ACHN (cell line): ENCODE results near the gene BDNF.
"Not testable (repeated sequence)": the region's sequence is repeated elsewhere in the genome, so short reads cannot be mapped to it uniquely, and the experiment has no call there.

ENCODE experiments used
- DNase-seq: peaks from one replicate; pipeline ENCODE4 v3.0.0-alpha.2; 2015
- in situ Hi-C: cut with HindIII; loops from 2 replicates; pipeline ENCODE4 v1.10.0; 2017; ENCODE audit warnings: low sequenced_read_pairs, low pct_ligation_motif_present, low pct_unique_long_range_greater_than_20kb

BDNF gene

DNA sequence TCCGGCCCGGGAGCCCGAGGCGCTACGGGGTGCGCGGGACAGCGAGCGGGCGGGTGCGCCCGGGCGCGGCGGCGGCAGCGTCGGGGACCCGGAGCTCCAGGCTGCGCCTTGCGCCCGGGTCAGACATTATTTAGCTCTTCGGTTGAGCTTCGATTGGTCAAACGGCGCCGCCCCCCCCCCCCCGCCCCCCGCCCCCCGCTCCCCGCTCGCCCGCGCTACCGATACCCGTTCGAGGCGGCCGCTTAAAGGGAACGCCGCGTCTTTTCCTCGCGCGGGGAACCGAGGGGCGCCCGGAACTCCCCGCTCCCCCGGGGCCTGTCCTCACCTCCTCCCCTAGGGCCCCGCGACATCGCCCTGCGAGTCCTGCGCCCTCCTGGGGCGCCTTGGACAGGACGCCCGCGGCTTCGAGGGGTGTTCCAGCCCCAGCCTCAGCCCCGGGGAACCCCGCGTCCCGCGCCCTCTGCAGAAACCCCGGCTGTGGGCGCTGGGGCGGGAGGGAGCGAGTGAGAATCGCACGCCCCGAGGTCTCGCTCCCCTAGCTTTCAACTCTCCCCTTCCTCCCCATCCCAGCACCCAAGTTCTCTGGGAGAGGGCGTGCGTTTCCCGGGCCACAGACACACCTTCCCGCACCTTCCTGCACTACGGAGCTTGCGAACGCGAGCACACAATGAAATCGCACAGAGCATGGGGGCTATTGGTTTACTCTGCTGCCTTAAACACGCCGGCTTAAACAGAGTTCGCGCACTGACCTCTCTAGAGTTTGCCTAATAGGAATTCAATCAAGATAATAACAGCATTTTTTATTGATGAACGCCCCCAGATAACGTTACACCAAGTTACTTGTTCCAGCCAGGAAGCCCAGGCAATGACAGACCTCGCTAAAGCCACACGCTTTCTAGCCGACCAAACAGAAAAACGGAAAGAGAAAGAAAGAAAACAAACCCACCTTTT lies at the start of gene BDNF:
BDNF (minus strand) TSS at position 105 of the 951 bp plus-strand sequence. CDS start 41,891 bp downstream, outside the sequence.
- DNase-seq = peak; percentile 63
- in situ Hi-C loops = no loop called here

DNA sequence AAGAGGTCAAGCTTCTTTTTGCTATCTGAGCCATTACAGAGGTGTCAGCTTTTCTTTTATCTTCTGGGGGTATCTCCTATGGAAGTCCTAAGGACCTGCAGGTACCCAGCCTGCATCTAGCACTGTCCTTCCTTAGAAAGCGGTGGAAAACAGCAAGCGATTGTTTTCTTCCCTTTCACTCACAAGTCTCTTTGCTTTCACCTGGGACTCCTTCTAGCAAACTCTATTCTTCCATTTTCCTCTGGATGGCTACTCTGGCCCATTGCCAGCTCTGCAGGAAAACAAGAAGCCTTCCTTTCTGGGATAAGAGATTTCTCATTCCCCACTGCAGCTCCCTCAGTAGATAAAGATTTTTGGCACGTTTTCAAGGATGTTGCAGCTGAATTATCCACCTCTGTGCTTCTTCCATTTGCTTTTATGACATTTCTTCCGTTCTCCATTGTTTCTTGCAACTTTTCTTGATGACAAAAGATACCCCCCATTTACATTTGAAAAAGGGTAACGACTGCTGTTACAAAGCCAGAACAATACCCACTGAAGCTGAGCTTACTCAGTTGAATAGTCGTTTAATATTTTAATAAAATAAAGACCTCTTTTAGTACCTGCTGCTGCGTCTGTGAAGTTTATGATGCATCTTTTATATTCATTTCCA lies 40.2 kb upstream of the BDNF start:
- no peak for DNase-seq
- in situ Hi-C loops = no loop called here

DNA sequence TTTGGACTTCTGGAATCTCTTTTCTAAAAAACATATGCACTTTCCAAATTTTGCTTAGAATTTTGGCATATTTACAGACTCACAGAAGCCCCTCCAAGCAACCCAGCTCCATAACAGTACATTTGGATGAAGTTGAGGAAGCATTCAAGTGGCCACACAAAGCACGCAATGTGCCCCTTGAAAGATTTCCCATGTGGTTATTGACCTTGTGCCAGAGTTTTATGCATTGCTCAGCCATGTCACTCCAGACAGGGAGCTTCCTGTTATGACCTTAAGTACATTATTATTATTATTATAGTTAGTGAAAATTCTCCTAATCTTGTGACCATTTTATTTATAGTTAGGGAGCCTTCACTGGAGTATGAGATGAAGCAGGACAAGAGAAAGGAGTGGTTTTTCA lies 35.0 kb upstream of the BDNF start:
- DNase-seq = no peak
- in situ Hi-C loops = no loop called here

DNA sequence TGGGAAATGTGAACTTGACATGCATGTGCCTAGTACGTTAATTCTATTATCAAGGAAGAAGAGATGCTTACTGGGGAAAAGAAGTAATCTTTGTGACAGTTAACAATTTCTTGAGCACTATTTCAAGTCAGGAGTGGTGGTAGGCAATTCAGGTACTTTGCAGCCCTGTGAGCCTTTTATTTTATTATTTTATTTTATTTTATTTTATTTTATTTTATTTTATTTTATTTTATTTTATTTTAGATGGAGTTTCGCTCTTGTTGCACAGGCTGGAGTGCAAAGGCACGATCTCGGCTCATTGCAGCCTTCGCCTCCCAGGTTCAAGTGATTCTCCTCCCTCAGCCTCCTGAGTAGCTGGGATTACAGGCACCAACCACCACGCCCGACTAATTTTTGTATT lies 31.5 kb upstream of the BDNF start:
- in situ Hi-C loops, DNase-seq: not testable (repeated sequence)

DNA sequence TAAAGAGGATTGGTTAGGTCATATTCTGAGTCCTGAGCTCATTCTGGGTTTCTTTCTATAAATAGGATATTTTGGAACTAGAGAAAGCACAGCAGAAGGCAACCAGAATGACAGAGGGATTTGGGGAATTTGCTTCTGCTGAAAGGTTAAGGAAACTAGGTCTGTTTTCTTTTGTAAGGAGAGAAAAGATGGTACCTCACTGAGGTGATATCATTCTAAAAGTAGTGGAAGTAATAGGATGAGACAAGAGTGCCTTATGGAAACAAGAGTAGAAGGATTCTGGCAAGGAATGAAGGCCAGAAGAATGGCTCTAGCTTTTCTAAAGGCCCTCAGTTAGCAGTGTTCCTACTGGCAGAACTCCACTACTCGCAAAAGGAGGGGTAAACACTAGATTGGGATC lies 26.7 kb upstream of the BDNF start:
- DNase-seq = no peak
- in situ Hi-C loops = no loop called here

DNA sequence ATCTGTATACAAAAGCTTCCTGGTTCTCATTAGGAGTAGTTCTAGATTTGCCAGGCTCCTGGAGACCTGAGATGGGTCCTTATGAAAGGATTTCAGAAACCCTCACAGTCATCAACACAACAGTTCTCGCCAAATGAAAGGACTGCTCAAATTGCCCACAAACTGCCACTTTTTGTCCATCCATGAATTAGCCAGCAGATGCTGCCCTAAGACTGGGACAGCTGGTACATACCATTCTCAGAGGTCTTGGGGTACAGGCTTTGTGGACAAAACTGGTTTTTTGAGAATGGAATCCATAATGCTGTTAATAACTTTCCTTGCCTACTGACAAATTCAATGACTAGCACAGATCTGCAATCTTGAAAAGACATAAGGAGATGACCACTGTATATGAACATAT lies 23.4 kb upstream of the BDNF start:
- in situ Hi-C loops = no loop called here
- peak; percentile 28 for DNase-seq

DNA sequence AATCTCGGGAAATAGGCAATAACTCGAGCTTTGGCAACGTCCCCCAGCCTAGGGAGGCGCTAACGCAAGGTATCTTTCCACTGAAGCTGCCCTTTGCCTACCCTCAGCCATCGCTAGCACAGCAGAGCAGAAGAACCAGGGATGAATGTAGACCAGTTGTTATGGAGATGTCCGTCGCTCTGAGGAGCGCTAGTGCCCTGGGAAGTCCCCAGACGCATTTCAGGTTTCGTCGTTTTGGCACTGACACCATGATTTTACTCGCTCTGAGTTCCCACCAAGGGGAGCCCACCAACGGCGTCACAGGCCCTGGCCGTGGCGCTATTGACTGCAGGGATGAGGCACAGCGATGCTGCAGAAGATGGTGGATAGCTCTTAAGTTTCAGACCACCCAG lies 22.7 kb upstream of the BDNF start:
- in situ Hi-C loops = no loop called here
- DNase-seq = peak; percentile 40

DNA sequence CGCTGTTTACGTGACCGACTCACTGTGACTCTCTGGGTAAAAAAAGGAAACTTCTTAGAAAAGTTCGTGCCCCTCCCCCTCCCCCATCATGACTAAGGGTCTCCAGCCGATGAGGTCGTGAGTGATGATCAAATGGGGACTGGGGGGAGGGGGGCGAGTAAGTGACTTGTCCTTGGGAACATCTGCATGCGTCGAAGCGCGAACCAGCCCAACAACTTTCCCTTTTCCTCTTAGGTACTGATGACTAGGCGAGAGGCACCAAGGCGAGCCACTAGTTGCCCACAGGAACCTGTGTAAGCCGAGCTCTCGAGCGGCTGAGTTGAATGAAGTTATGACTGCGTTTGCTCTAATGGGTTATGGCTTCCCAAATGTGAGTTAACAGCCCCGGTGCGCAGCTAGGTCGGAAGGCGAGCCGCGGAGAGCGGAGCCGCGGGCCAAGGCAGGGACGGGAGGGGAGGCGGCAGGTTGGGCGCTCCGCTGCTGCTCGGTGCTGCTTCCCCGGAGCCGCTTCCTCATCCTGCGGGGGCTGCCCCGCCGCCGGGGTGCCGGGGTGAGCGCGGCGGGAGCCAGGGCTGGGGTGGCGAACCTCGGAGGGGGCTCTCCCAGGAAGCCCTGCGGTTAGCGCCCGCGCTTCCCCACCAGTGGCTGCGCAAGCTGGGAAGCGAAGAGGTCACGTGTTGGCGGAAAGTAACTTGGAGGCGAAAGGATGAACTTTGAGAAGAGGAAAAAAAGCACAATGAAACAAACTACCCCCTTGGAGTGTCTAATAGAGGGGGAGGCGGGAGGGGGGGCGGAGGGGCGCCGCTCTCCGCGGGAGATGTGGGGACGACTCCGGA lies 22.1 kb upstream of the BDNF start:
- in situ Hi-C loops = no loop called here
- peak; percentile 57 for DNase-seq

DNA sequence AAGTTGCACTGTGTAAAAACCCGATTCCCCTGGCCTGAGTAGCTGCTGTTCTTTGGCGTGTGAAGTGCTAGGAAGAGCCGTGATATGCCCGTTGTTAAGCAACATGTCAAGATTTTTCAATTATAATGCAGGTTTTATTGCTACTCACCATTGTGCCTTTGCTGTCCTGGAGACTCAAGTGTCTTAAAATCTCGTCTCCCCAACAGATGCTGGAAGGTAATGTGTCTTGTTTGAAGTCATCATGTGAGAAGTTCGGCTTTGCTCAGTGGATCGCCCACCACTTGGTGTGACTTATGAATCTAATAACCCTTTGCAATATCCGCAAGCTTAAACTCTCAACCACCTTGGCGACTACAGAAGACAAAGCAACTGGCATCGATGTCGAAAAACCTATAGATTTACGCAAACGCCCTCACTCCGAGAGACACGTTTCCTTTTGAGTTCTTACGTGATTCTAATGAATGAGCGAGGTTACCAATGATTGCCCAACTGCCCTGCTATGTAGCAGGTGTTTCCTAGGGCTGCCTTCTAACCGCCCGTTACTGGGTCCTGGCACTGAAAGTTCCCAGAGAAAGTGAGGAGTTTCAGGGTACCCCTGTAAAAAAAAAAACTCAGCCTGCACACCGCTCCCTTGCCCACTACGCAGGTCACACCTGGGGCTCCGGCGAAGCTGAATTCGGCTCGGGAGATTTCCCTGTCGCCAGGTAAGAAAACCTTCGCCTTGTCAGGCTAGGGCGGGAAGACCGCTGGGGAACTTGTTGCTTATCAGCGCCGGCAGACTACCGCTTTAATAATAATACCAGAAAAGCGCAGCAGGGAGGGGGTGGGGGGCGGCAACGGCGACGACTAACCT lies 21.2 kb upstream of the BDNF start:
- DNase-seq = no peak
- in situ Hi-C loops = no loop called here

DNA sequence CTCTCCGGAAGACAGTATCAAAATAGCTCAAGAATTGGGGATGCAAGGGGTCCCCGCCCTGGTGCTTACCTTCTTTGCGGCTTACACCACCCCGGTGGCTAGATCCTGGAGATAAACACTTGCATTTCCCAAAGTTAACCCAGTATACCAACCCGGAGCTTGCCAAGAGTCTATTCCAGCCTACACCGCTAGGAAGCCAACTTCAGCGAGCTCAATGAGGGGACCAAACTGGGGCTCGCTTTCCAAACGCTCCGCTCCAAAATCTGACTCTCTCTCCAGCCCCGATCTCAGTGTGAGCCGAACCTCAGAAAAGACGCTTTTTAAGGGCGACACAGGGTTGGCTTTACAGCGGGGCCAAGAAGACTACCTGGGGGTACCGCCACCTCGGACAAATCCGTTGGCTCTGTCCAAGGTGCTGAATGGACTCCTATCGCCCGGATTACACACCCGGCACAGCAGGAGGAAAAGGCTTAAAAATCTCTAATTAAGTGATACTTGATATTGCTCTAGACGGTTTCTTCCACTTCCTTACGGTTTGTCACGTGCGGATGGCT lies 20.1 kb upstream of the BDNF start:
- in situ Hi-C loops = no loop called here
- peak; percentile 71 for DNase-seq

DNA sequence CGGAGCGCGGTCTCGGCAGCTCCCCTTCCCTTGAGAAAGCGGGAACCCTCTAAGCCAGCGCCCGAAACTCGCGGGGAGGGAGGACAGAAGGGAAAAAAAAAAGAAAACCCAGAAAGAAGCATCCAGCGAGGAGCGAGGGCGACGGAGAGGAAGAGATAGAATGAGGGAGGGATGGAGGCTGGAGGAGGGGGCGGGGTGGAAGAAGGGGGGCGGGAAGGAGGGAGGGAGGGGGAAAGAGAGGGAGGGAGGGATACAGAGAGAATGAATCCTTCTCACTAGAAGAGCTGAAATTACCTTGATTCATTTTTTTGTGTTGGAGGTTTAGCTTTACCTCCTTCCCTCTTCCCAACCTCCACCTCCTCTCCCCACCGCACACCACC lies 19.3 kb upstream of the BDNF start:
- in situ Hi-C loops = no loop called here
- no peak for DNase-seq

DNA sequence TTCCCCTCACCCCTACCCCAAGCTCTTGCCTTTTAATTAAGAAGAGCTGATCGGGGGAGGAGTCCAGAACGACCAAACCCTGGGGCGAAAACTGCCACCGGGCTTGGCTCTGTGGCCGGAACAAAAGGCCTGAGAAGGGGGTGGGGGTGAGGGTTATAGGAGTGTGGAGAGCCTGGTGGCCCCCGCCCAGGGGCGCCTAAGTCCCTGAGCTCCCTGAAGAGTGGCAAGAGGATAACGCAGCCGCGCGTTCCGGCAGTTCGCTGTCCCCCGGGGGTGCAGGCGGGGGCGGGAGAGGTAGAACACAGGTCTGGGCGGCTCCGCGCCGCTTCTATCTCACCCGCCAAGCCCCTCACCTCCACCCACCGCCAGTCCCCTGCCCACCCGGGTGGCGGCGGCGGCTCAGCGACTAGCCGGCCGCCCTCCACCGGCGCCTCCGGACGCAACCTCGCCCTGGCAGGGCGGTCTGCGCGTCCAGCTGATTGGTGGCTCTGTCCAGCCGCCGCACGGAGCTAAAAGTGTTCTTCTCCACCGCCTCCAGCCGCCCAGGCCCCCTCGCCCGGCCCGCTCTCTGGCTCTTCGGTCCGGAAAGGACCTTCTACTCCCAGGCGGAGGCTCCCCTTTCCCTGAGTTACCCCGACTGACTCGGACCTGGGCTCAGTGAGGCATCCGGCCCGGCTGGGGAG lies 18.7 kb upstream of the BDNF start:
- peak; percentile 63 for DNase-seq

DNA sequence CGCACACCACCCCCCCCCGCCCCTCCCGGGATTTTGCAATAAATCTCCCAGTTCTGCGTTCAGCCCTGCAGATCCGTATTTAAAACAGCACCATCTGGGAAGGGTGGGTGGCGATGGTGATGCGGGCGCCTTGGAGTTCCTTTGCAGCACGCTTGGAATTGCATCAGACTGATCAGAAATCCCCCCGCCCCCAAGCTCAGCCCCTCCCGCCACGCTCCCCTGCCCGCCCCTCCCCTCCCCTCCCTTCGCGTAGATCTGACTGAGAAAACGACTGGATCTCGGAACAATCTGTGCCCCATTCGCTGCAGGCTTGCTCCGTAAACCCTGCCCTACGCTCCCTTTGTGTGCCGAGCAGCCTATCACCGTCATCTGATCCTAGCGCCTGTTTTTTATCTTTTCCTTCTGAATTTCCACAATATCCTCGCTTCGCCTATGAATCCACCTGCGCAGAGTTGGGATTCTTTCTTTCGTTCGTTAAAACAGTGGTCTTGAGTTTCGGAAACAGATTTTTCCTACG lies 18.1 kb upstream of the BDNF start:
- in situ Hi-C loops = no loop called here
- DNase-seq = peak; percentile 89

More for the DNA sequence above, 18.7 kb upstream of the BDNF start:
- in situ Hi-C loops = no loop called here

DNA sequence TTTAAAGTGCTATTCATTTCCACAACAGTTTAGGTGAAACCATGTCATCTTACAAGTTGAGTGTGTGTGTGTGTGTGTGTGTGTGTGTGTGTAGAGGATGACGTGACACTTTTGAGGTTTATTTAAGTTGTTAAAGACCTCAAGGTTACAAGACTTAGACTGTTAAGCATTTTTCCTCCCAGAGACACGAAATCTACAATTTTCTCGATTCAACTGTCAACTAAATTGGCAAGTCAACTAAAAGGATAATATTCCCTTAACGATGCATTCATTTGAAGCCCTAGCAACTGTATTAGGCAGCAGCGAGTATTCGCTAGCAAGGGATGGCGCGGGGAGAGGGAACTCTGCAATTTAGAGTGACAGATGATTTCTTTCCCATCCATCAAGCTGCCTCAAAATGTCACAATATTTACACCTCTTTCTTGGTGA lies 17.6 kb upstream of the BDNF start:
- DNase-seq = no peak
- in situ Hi-C loops = no loop called here

DNA sequence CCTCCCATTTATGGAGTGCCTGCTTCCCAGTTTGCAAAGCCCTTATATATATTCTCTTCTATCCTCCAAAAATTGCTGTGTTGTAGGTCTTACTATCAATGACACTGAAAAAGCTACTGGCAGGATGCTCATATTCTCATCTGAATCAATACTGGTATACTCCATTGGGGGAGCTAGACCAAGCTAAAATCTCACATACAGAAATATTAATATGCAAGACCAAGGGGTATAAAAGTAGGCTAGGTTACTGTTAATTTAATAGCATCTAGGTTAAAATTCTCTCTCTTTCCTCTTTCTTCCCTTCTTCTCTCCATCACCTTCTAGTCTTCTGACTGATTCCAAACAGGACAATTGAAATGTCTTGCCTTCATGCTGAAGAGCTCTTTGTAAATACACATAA lies 17.1 kb upstream of the BDNF start:
- DNase-seq = peak; percentile 63
- in situ Hi-C loops = no loop called here

DNA sequence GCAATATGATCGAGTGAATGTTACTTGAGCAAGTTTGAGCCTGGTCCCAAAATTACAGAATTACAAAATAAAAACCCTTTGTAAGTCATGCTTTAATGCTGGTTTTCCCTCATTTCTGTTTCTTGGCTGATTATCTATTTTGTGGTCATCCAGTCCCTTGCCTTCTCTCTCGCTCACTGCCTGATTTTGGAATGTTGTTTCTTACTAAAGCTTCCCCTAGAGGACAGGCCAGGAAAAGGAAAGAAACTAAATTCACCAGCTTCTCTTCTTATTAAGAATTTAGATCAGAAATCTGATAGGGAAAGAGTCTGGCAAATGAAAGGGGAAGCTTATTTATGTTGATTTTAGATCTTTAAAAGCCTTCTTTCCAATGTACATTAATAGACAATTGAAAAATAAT lies 16.6 kb upstream of the BDNF start:
- in situ Hi-C loops = no loop called here
- DNase-seq = peak; percentile 40

DNA sequence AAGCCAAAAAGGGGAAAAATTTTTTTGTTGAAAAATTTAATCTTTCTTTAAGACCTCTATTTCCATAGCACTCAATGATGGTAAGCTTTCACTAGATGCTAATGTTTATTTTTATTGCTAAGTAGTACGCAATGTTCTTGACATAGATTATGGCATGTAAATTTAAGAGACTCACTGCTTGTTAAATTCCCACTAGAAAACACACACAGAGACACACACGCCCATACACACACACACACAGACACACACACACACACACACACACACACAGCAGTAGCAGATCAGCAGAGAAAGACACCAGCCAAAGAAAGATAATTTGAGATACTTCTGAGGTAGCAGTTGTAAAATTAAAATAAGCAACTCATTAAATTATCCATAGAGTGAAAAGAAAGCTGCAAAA lies 16.0 kb upstream of the BDNF start:
- in situ Hi-C loops = no loop called here
- no peak for DNase-seq
